GM19025 (cell line): ENCODE results near the gene KIF1A.

Experiments used
- ATAC-seq: cut with Tn5 transposase; IDR thresholded peaks from one replicate; pipeline ENCODE4 v1.9.1; 2021; ENCODE audit warnings: mild to moderate bottlenecking, low read depth, moderate library complexity; ENCODE audit not compliant: unreplicated experiment

KIF1A gene

GRCh38 chr2:240672701-240673190 lies 147.3 kb downstream of the KIF1A start:
- no peak for ATAC-seq

- no peak for ATAC-seq
These were observed 147.8 kb downstream of the KIF1A start for GRCh38 chr2:240672076-240672700.

- ATAC-seq: no peak
These were observed 149.1 kb downstream of the KIF1A start for GRCh38 chr2:240670950-240671349.

- ATAC-seq: no peak
These were observed 149.6 kb downstream of the KIF1A start for GRCh38 chr2:240670402-240670801.

DNA sequence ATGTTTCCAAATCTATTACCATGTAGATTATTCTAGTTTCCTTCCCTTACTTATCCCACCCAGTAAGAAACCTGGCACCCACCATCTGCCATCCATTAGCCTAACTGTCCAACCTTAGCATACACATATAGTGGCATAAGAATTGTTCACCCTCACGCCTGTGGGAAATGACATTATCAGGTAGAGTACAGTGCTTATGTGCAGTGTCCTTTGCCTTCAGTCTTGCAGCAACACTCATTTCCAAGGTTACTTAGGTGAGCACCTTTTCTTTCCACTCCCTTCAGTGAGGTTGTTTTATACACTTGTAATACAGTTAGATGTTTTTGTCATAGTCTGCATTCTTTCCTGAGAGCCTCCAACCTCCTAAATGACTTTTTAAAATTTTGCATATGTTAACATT lies 155.4 kb downstream of the KIF1A start:
- no peak for ATAC-seq
